GM21786 (cell line): ENCODE results near the gene CNN2.

Experiments used
- ATAC-seq: cut with Tn5 transposase; IDR thresholded peaks from one replicate; pipeline ENCODE4 v1.9.1; 2021; ENCODE audit not compliant: unreplicated experiment

CNN2 gene

DNA sequence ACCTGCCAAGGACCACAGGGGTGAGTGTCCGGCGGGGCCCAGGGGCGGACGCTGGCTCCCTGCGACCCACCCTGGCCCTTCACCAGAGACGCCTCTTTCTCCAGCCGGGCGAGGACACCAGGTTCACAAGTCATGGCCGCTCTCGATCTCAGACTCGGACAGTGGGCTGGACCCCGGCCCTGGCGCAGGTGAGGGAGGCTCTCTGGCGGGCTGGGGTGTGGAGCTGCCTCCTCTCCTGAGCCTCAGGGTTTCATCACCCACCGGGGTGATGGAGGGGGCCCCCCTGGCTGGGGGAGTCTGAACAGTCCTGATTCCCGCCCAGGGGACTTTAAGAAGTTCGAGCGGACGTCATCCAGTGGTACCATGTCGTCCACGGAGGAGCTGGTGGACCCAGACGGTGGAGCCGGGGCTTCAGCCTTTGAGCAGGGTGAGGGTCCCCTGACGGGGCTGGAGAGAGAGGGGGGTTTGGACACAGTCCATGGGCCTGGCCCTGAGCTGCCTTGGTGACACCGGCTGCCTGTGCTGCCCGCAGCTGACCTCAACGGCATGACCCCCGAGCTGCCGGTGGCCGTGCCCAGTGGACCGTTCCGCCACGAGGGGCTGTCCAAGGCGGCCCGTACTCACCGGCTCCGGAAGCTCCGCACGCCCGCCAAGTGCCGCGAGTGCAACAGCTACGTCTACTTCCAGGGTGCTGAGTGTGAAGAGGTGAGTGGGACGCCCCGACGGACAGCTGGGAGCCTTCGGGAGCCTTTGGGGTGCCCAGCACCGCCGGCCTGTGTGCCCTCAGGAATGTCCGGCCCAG, 54.2 kb downstream of the CNN2 start:
- no peak for ATAC-seq

DNA sequence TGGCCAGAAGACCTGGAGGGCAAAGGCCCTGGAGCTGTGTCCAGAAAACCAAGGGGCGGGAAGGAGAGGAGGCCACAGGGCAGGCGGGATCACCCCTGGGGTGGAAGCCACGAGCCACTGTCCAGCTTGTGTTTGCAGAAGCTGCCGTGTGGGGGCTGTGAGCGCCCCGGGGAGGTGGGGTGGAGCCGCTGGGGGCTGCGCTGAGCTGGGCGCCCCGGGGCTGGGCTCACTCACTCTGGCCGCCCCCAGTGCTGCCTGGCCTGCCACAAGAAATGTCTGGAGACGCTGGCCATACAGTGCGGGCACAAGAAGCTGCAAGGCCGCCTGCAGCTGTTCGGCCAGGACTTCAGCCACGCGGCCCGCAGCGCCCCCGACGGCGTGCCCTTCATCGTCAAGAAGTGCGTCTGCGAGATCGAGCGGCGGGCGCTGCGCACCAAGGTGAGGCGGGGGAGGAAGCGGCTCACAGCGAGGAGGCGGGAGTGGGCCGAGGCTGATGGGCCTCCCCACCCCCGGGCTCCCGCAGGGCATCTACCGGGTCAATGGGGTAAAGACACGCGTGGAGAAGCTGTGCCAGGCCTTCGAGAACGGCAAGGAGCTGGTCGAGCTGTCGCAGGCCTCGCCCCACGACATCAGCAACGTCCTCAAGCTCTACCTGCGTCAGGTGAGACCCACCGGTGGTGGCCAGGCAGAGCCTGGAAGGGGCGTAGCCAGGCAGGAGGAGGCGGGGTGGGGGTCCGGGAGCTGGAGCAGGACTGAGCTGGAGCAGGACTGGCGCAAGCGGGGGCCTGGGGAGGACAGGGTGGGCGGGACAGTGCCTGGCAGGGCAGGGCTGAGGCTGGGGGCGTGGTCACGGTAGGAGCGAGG, 55.1 kb downstream of the CNN2 start:
- no peak for ATAC-seq

DNA sequence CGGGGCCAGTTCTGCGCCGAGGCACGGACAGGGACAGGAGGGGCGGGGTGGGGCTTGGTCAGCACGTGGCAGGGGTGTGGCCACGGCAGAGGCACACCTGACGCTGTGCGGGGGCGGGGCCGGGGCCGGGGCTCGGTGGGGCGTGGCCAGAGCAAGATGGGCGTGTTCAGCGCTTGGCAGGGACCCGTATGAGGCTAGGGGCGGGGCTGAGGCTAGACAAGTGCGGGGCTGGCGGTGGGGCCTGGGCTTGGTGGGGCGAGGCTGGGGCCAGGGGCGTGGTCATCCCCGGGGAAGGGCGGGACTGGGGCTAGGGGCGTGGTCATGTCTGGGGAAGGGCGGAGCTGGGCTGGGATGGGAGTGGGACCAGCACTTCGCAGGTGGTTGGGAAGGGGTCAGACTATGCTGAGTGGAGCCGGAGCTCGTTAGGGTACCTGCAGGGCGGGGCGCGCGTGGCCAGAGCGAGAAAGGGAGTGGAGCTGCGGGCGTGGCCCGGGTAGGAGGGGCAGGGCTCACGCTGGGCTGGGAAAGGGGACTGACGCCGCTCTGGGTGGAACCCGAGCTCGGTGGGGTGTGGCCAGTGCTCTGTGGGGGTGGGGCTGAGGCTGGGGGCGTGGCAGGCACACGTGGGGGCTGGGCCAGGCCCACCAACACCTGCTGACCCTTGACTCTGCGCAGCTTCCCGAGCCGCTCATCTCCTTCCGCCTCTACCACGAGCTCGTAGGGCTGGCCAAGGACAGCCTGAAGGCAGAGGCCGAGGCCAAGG, 55.9 kb downstream of the CNN2 start:
- ATAC-seq: no peak

DNA sequence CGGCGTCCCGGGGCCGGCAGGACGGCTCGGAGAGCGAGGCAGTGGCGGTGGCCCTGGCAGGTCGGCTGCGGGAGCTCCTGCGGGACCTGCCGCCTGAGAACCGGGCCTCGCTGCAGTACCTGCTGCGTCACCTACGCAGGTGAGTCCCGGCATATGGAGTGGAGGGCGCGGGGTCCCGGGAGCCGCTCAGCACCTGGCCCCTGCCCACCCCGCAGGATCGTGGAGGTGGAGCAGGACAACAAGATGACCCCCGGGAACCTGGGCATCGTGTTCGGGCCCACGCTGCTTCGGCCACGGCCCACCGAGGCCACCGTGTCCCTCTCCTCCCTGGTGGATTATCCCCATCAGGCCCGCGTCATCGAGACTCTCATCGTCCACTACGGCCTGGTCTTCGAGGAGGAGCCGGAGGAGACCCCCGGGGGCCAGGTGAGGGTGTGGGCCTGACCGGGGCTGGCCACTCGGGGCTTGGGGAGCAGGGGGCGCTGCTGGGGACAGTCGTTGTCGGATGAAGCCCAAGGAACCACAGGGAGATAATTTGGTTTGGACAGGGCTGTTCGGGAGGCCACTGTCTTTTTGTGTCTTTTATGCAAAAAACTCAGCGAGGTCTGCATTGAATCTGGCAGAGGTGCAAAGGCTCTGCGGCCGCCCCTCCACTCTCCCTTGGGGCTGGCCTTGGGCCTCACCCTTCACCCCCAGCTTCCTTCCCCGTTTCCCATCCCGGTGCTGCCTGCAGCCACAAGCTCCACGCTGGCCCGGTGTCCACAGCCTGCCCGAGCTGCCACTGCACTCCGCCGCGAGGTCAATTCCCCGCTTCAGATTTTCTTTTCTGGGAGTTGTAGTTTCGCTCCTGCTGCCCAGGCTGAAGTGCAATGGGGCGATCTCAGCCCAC, 56.8 kb downstream of the CNN2 start:
- no peak for ATAC-seq

DNA sequence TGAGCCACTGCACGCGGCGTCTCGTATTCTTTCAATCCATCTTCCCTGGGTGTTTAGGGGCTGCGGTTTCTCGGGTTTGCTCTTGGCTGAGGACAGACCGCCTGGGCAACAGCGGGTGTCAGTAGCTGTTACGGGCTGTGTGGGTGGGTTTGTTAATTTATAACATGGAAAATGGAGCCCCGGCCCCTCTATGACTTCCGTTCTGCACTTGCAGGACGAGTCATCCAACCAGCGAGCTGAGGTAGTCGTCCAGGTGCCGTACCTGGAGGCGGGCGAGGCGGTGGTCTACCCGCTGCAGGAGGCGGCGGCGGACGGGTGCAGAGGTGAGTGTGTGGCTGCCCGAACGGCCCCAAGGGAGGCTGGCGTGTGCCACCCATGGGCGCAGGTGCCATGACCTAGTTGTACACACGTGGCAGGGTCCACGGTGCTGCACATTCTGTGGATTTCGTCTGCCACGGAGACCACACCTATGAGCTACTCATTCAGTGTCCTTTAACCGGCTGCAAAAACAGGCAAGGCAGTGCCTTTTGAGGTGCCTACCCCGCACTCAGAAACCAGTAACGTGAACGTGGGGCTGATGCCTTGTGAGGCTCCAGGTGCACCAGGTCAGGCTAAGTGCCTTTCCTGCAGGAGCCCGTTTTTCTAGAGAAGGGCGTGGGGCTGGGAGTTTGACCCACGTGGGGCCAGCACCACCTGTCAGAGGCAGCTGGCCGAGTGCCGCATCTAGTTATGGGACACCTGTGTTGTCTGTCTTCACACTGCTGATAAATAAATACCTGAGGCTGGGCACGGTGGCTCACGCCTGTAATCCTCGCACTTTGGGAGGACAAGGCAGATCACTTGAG, 57.8 kb downstream of the CNN2 start:
- ATAC-seq: no peak

DNA sequence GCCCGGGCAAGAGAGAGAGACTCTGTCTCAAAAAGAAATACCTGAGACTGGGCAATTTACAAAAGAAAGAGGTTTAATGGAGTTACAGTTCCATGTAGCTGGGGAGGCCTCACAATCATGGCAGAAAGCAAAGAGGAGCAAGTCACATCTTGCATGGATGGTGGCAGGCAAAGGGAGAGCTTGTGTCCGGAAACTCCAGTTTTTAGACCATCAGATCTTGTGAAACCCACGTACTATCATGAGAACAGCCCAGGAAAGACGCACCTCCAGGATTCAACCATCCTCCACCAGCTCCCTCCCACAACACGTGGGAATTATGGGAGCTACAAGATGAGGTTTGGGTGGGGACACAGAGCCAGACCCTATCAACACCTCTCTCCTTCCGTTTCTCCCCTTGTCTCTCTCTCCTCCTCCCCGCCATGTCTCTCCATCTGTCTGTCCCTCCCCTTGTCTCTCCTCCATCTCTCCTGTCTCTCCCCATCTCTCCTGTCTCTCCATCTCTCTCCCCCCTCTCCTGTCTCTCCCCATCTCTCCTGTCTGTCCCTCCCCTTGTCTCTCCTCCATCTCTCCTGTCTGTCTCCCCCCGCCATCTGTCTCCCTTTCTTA, 58.7 kb downstream of the CNN2 start:
- ATAC-seq: no peak

DNA sequence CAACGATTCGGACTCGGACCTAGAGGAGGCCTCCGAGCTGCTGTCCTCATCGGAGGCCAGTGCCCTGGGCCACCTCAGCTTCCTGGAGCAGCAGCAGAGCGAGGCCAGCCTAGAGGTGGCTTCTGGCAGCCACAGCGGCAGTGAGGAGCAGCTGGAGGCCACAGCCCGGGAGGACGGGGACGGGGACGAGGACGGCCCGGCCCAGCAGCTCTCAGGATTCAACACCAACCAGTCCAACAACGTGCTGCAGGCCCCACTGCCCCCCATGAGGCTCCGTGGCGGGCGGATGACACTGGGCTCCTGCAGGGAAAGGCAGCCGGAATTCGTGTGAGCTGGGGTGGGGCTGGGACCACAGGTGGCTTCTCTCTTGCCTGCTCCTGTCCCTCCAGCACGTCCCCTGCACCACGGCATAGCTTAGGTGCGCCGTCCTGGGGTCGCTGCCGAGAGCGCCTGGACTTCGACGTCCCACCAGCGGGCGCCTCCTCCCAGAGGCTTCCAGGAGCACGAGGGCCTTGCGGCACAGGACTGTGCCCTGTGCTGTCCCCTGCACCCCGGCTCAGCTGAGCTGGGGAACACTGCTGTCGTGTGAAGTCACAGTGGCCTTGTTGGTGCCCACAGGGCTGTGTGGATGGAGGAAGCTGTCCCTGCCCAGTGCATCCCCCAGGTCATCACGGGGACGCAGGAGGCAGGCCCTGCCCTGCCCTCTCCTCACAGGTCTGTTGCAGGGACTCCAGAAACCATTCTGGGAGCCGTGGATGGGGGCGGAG, 59.5 kb downstream of the CNN2 start:
- ATAC-seq: no peak

DNA sequence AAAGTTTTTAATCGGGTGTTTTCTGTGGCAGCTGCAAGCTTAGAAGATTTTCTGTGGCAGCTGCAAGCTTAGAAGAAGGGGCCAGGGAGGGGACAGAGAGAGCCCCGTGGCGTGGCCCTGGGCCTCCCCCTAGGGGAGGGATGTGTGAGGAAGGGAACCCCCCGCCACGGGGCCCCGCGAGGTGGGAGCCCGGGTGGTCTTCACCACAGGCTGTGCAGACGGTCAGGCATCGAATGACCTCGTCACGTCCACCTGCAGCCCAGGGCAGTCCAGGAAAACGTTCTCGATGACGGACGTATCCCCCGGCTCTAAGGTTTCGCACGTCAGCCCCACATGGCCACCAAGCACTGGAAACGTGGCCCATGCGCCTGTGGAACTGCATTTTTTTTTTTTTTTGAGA, 60.2 kb downstream of the CNN2 start:
- ATAC-seq: no peak

DNA sequence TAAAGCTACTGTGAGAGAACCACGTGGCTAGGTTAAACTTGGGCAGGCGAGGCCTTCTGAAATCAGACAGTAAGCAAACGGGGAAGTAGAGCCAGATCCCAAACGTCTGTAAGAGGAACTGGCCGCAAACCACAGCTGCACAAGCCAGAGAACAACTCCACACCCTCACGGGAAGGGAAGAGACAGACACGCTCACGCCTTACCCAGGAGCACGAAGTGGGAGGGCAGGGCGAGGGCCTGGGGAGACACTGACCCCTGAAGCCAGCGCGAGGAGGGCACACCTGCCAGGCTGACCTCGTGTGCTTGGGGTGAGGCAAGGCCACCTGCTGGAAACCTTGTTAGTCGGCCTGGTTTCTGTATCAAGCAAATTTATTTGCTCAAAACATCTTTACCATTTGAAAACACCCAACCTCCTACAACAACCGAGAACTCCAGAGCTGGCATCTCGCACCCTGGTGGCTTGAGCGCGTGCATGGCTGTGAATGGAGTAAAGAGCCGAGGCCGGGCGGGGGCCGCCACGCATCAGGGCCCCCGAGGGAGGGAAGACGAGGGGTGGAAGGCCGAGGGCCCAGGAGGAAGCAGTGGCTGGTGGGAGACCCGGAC, 61.5 kb downstream of the CNN2 start:
- no peak for ATAC-seq

DNA sequence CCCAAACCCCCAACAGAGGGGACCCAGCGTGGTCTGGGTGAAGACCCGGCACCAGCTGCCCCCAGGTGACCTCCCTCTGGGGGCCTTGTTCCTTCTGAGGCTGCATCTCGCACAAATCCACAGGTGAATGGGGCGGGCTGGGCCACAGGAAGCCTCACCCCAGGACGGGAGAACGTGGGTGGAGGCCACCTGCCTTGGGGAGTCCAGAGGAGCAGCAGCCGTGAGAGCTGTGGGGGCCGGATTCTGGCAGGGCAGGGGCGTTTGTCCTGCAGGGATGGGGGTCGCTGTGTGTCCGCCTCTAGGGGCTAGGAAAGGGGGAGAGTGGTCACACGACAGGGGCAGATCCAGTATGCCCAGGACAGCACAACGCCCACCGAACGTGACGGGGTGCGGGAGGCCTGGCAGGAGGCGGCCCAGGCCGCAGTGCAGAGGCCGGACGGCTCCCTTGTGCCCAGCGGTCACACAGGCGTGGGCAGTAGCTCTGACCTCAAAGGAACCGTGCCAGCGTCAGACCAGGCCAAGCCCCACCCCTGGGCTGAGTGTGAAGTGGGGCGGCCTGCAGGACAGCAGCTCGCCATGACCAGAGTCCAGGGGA, 62.1 kb downstream of the CNN2 start:
- no peak for ATAC-seq
